DOHH2 (cell line): ENCODE results near the gene C4A.

Experiments used
- H3F3A ChIP-seq: fragments of 200-600 bp; sonication (generic), shearing (Covaris generic); 2 replicates; pipeline ENCODE4 v1.6.0; 2016; ENCODE audit warnings: antibody characterized with exemption, mild to moderate bottlenecking; ENCODE audit not compliant: control insufficient read depth, insufficient read depth
- H3K27ac ChIP-seq: fragments of 200-600 bp; sonication (generic); 2 replicates; pipeline ENCODE4 v1.5.1; 2014; ENCODE audit warnings: low read depth, mild to moderate bottlenecking, low read length, moderate library complexity
- H3K27me3 ChIP-seq: fragments of 200-600 bp; sonication (generic); 2 replicates; pipeline ENCODE4 v1.6.1; 2014; ENCODE audit warnings: mild to moderate bottlenecking, low read length, mixed read lengths; ENCODE audit not compliant: control insufficient read depth
- H3K36me3 ChIP-seq: fragments of 200-600 bp; sonication (generic); 2 replicates; pipeline ENCODE4 v1.6.1; 2014; ENCODE audit warnings: mild to moderate bottlenecking, low read length, moderate library complexity, mixed read lengths; ENCODE audit not compliant: control insufficient read depth
- H3K4me1 ChIP-seq: fragments of 200-600 bp; sonication (generic); 2 replicates; pipeline ENCODE4 v1.6.1; 2014; ENCODE audit warnings: mild to moderate bottlenecking, low read length, mixed read lengths; ENCODE audit not compliant: control insufficient read depth
- H3K4me2 ChIP-seq: fragments of 200-600 bp; sonication (generic); 2 replicates; pipeline ENCODE4 v1.6.0; 2014; ENCODE audit warnings: mild to moderate bottlenecking, low read length, moderate library complexity
- H3K4me3 ChIP-seq: fragments of 200-600 bp; sonication (generic); 2 replicates; pipeline ENCODE4 v1.5.1; 2014; ENCODE audit warnings: mild to moderate bottlenecking, low read length, mixed read lengths
- H3K79me2 ChIP-seq: fragments of 200-600 bp; sonication (generic); 2 replicates; pipeline ENCODE4 v1.6.1; 2014; ENCODE audit warnings: mild to moderate bottlenecking, low read length, mixed read lengths; ENCODE audit not compliant: control insufficient read depth
- H3K9me2 ChIP-seq: fragments of 200-600 bp; sonication (generic); replicated peaks from 2 replicates; pipeline ENCODE4 v1.6.1; 2014; ENCODE audit warnings: mild to moderate bottlenecking, low read length, mixed read lengths; ENCODE audit not compliant: control insufficient read depth
- H3K9me3 ChIP-seq: fragments of 200-600 bp; sonication (generic); 2 replicates; pipeline ENCODE4 v1.6.1; 2014; ENCODE audit warnings: antibody characterized with exemption, low read length, mixed read lengths; ENCODE audit not compliant: control insufficient read depth, insufficient read depth
- H4K20me1 ChIP-seq: fragments of 200-600 bp; sonication (generic); 2 replicates; pipeline ENCODE4 v1.6.0; 2014; ENCODE audit warnings: low read depth, mild to moderate bottlenecking, antibody characterized with exemption, low read length, moderate library complexity; ENCODE audit not compliant: control insufficient read depth, insufficient read depth
- CTCF ChIP-seq: fragments of 200-600 bp; sonication (generic); IDR thresholded peaks from one replicate; pipeline ENCODE4 v1.5.1; 2014; ENCODE audit warnings: antibody characterized with exemption, mild to moderate bottlenecking, low read depth, low read length; ENCODE audit not compliant: poor library complexity, severe bottlenecking
- EZH2phosphoT487 ChIP-seq: fragments of 200-600 bp; sonication (generic); IDR thresholded peaks from 2 replicates; pipeline ENCODE4 v1.6.1; 2017; ENCODE audit warnings: borderline replicate concordance, mild to moderate bottlenecking, antibody characterized with exemption, low read length, moderate library complexity, mixed read lengths

C4A gene

GRCh38 chr6:31967926-31968320 lies 13.9 kb upstream of the C4A start:
- Histone ChIP-seq H3K4me2 (no peak overlapping the region), H3K79me2 (peaks cover 26% of the 10 kb centered on the region), H3K36me3 (peaks cover 84% of the 10 kb centered on the region), H3K27ac (no peak overlapping the region), H3K27me3 (no peaks in the 10 kb centered on the region), H3K9me2 (no peaks in the 10 kb centered on the region), H3K9me3 (no peaks in the 10 kb centered on the region), H4K20me1 (no peaks in the 10 kb centered on the region), H3K4me1 (peaks cover 21% of the 10 kb centered on the region), H3F3A (no peaks in the 10 kb centered on the region), H3K4me3 (no peak overlapping the region)
- TF ChIP-seq EZH2phosphoT487 (no peak), CTCF (no peak)

- Histone ChIP-seq H3K9me3 (no peaks in the 10 kb centered on the region), H3K9me2 (no peaks in the 10 kb centered on the region), H3K27me3 (no peaks in the 10 kb centered on the region), H3K4me3 (no peak overlapping the region), H3K36me3 (peaks cover 80% of the 10 kb centered on the region), H3K79me2 (peaks cover 30% of the 10 kb centered on the region), H3K4me2 (no peak overlapping the region), H3K27ac (no peak overlapping the region), H4K20me1 (no peaks in the 10 kb centered on the region), H3F3A (no peaks in the 10 kb centered on the region), H3K4me1 (peaks cover 25% of the 10 kb centered on the region)
- TF ChIP-seq CTCF (no peak), EZH2phosphoT487 (no peak)
Measured at GRCh38 chr6:31968326-31968725, 13.5 kb upstream of the C4A start.

- H4K20me1 ChIP-seq = no peaks in the 10 kb centered on the region
- no peak overlapping the region for H3K4me3 ChIP-seq
- no peak for TF ChIP-seq EZH2phosphoT487
- TF ChIP-seq CTCF = no peak
- H3K4me2 ChIP-seq = no peak overlapping the region
- H3K36me3 ChIP-seq = peaks cover 73% of the 10 kb centered on the region
- peaks cover 37% of the 10 kb centered on the region for H3K79me2 ChIP-seq
- no peak overlapping the region for H3K27ac ChIP-seq
- H3K27me3 ChIP-seq = no peaks in the 10 kb centered on the region
- no peaks in the 10 kb centered on the region for H3K9me2 ChIP-seq
- no peaks in the 10 kb centered on the region; the same call in 1 of the 2 replicates for H3F3A ChIP-seq
- peaks cover 30% of the 10 kb centered on the region for H3K4me1 ChIP-seq
- H3K9me3 ChIP-seq = no peaks in the 10 kb centered on the region
Measured at GRCh38 chr6:31968791-31969711, 12.8 kb upstream of the C4A start.
